ENCODE results near the gene UIMC1. TPM values are rescaled to one million over a fixed set of nuclear protein-coding genes. Genes with fewer than 3 reads are reported as not detected.

Gene UIMC1
- total RNA-seq, 4 donors from 2014 or later: 12.3 to 93.2 (median 50.0) TPM

- Histone ChIP-seq H3K4me1 (no peaks in the 10 kb centered on the region), H3K27ac (no peak overlapping the region), H3K36me3 (no peaks in the 10 kb centered on the region), H3K27me3 (no peaks in the 10 kb centered on the region), H3K9me3 (no peaks in the 10 kb centered on the region), H3K4me3 (no peak overlapping the region)
- intact Hi-C loops (cut with DNase I; ENCODE audit: low total_unique reads): no loop called here
- TF ChIP-seq, protein P1, sequence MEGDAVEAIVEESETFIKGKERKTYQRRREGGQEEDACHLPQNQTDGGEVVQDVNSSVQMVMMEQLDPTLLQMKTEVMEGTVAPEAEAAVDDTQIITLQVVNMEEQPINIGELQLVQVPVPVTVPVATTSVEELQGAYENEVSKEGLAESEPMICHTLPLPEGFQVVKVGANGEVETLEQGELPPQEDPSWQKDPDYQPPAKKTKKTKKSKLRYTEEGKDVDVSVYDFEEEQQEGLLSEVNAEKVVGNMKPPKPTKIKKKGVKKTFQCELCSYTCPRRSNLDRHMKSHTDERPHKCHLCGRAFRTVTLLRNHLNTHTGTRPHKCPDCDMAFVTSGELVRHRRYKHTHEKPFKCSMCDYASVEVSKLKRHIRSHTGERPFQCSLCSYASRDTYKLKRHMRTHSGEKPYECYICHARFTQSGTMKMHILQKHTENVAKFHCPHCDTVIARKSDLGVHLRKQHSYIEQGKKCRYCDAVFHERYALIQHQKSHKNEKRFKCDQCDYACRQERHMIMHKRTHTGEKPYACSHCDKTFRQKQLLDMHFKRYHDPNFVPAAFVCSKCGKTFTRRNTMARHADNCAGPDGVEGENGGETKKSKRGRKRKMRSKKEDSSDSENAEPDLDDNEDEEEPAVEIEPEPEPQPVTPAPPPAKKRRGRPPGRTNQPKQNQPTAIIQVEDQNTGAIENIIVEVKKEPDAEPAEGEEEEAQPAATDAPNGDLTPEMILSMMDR (IDR thresholded peaks at IDR 0.05): no peak
- no peak for TF ChIP-seq POLR2A (IDR thresholded peaks at IDR 0.05)
- DNase-seq: no peak
Measured at GRCh38 chr5:176890455-176891330, 115.9 kb downstream of the UIMC1 start.

GRCh38 chr5:176889321-176890280, 117.0 kb downstream of the UIMC1 start:
- Histone ChIP-seq H3K4me3 (no peak overlapping the region), H3K9me3 (no peaks in the 10 kb centered on the region), H3K4me1 (no peaks in the 10 kb centered on the region), H3K36me3 (no peaks in the 10 kb centered on the region), H3K27me3 (no peaks in the 10 kb centered on the region), H3K27ac (no peak overlapping the region)
- DNase-seq: no peak
- no peak for TF ChIP-seq POLR2A (IDR thresholded peaks at IDR 0.05)
- TF ChIP-seq, protein P1 (IDR thresholded peaks at IDR 0.05): no peak
- intact Hi-C loops (cut with DNase I; ENCODE audit: low total_unique reads): no loop called here

- DNase-seq: no peak
- Histone ChIP-seq H3K27me3 (no peaks in the 10 kb centered on the region), H3K36me3 (no peaks in the 10 kb centered on the region), H3K4me3 (no peak overlapping the region), H3K9me3 (no peaks in the 10 kb centered on the region), H3K27ac (no peak overlapping the region), H3K4me1 (no peaks in the 10 kb centered on the region)
- intact Hi-C loops (cut with DNase I; ENCODE audit: low total_unique reads): no loop called here
- TF ChIP-seq, protein P1 (IDR thresholded peaks at IDR 0.05): no peak
- no peak for TF ChIP-seq POLR2A (IDR thresholded peaks at IDR 0.05)
Measured at GRCh38 chr5:176888865-176889165, 117.8 kb downstream of the UIMC1 start.

GRCh38 chr5:176888016-176888864, 118.3 kb downstream of the UIMC1 start:
- Histone ChIP-seq H3K27ac (no peak overlapping the region), H3K36me3 (no peaks in the 10 kb centered on the region), H3K4me3 (no peak overlapping the region), H3K27me3 (no peaks in the 10 kb centered on the region), H3K4me1 (no peaks in the 10 kb centered on the region), H3K9me3 (no peaks in the 10 kb centered on the region)
- intact Hi-C loops (cut with DNase I; ENCODE audit: low total_unique reads): no loop called here
- DNase-seq: no peak
- TF ChIP-seq, protein P1 (IDR thresholded peaks at IDR 0.05): no peak
- TF ChIP-seq POLR2A (IDR thresholded peaks at IDR 0.05): no peak
